ENCODE measurements around the gene JPT2. TPM values are rescaled to one million over a fixed set of nuclear protein-coding genes. Genes with fewer than 3 reads are reported as not detected.

The JPT2 gene
- total RNA-seq, 1 donor from 2014 or later: 146 TPM

GRCh38 chr16:1633310-1633709 is 44.8 kb upstream of the JPT2 start:
- Mint-ChIP-seq H3K27ac (no peak overlapping the region), H3K27me3 (no peaks in the 10 kb centered on the region), H3K9me3 (ENCODE audit: low read depth) (no peaks in the 10 kb centered on the region), H3K4me1 (ENCODE audit: low read depth) (no peaks in the 10 kb centered on the region), H3K36me3 (ENCODE audit: insufficient read depth) (peaks cover 17% of the 10 kb centered on the region), H3K4me3 (ENCODE audit: low read depth) (no peak overlapping the region)
- TF ChIP-seq, protein P1, sequence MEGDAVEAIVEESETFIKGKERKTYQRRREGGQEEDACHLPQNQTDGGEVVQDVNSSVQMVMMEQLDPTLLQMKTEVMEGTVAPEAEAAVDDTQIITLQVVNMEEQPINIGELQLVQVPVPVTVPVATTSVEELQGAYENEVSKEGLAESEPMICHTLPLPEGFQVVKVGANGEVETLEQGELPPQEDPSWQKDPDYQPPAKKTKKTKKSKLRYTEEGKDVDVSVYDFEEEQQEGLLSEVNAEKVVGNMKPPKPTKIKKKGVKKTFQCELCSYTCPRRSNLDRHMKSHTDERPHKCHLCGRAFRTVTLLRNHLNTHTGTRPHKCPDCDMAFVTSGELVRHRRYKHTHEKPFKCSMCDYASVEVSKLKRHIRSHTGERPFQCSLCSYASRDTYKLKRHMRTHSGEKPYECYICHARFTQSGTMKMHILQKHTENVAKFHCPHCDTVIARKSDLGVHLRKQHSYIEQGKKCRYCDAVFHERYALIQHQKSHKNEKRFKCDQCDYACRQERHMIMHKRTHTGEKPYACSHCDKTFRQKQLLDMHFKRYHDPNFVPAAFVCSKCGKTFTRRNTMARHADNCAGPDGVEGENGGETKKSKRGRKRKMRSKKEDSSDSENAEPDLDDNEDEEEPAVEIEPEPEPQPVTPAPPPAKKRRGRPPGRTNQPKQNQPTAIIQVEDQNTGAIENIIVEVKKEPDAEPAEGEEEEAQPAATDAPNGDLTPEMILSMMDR (IDR thresholded peaks at IDR 0.05; ENCODE audit: unreplicated experiment): no peak
- no peak for DNase-seq (ENCODE audit: low spot score, unreplicated experiment)

DNA sequence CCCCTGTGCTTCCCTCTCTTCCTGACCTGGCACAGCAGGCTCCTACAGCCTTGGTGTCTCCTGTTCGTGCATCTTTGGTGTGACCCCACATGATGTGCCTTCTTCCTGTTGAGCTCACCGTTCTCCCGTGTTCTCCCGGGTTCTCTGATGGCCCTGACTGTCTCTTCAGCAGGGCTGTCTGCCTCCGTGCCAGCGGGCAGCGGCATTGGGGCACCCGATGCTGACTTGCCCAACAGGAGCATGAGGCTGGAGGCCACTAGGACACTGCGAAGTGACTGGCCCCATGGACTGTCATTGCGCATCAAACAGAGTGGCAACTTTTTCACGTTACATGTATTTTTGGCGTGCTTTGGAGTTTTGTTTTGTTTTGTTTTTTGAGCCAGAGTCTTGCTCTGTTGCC is 43.5 kb upstream of the JPT2 start:
- Mint-ChIP-seq H3K36me3 (ENCODE audit: insufficient read depth) (peaks cover 22% of the 10 kb centered on the region), H3K27ac (peak overlapping the region; percentile 90), H3K4me3 (ENCODE audit: low read depth) (no peak overlapping the region), H3K4me1 (ENCODE audit: low read depth) (no peaks in the 10 kb centered on the region), H3K27me3 (no peaks in the 10 kb centered on the region), H3K9me3 (ENCODE audit: low read depth) (no peaks in the 10 kb centered on the region)
- TF ChIP-seq, protein P1 (IDR thresholded peaks at IDR 0.05; ENCODE audit: unreplicated experiment): no peak
- no peak for DNase-seq (ENCODE audit: low spot score, unreplicated experiment)

DNA sequence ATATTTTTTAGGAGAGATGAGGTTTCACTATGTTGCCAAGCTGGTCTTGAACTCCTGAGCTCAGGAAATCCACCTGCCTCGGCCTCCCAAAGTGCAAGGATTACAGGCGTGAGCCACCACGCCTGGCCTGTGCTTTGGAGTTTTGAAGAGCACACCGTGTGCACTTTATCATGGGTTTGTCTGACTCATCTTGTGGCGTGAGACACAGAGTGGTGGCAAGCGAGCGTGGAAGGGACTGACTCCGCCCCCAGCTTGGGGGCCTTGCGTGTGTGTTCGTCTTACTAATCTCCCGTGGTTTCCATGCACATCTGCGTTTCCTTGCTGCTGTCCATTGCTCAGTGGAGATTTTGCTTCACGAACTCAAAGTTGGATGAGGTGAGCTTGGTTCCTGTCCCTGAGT is 43.0 kb upstream of the JPT2 start:
- H3K4me3 Mint-ChIP-seq (ENCODE audit: low read depth): no peak overlapping the region
- H3K36me3 Mint-ChIP-seq (ENCODE audit: insufficient read depth): peaks cover 23% of the 10 kb centered on the region
- no peak overlapping the region for H3K27ac Mint-ChIP-seq

GRCh38 chr16:1637526-1637925 is 40.6 kb upstream of the JPT2 start:
- TF ChIP-seq, protein P1 (IDR thresholded peaks at IDR 0.05; ENCODE audit: unreplicated experiment): no peak
- no peaks in the 10 kb centered on the region for H3K27me3 Mint-ChIP-seq
- no peak for DNase-seq (ENCODE audit: low spot score, unreplicated experiment)
- H3K27ac Mint-ChIP-seq: no peak overlapping the region
- peaks cover 28% of the 10 kb centered on the region for H3K36me3 Mint-ChIP-seq (ENCODE audit: insufficient read depth)
- H3K4me3 Mint-ChIP-seq (ENCODE audit: low read depth): no peak overlapping the region
- H3K4me1 Mint-ChIP-seq (ENCODE audit: low read depth): no peaks in the 10 kb centered on the region
- no peaks in the 10 kb centered on the region for H3K9me3 Mint-ChIP-seq (ENCODE audit: low read depth)

More for the DNA sequence above, 43.0 kb upstream of the JPT2 start:
- Mint-ChIP-seq H3K27me3 (no peaks in the 10 kb centered on the region), H3K9me3 (ENCODE audit: low read depth) (no peaks in the 10 kb centered on the region), H3K4me1 (ENCODE audit: low read depth) (no peaks in the 10 kb centered on the region)
- no peak for DNase-seq (ENCODE audit: low spot score, unreplicated experiment)
- TF ChIP-seq, protein P1 (IDR thresholded peaks at IDR 0.05; ENCODE audit: unreplicated experiment): no peak

DNA sequence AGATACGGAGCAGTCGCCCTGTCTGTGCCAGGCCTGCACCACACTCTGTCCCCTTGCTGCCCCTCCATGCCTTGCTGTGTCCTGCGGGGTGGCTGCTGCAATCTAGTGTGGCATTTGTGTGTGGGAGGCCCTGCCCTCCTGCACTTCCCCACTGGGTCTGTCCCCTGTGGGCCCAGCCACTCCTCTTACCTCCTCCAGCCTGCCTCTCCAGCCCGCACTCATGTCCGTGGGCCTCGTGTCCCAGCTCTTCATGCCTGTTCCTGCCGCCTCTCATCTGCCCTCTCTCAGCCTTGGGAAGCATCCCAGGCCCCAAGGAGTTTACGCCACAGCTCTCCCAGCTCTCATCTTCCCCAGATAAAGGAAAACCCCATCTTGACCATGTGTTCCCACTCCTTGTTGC is 39.3 kb upstream of the JPT2 start:
- no peaks in the 10 kb centered on the region for H3K4me1 Mint-ChIP-seq (ENCODE audit: low read depth)
- H3K36me3 Mint-ChIP-seq (ENCODE audit: insufficient read depth): peaks cover 29% of the 10 kb centered on the region
- TF ChIP-seq, protein P1 (IDR thresholded peaks at IDR 0.05; ENCODE audit: unreplicated experiment): no peak
- H3K27me3 Mint-ChIP-seq: no peaks in the 10 kb centered on the region
- no peaks in the 10 kb centered on the region for H3K9me3 Mint-ChIP-seq (ENCODE audit: low read depth)
- H3K4me3 Mint-ChIP-seq (ENCODE audit: low read depth): no peak overlapping the region
- no peak for DNase-seq (ENCODE audit: low spot score, unreplicated experiment)
- no peak overlapping the region for H3K27ac Mint-ChIP-seq

Data from progenitor cell of endocrine pancreas (in vitro differentiated cells).